Parathyroid adenoma (tissue), 2 donors: Measurements from ENCODE around the gene CYSTM1.
"Not testable (repeated sequence)": the region's sequence is repeated elsewhere in the genome, so short reads cannot be mapped to it uniquely, and the experiment has no call there.

Experiments used
- H2AFZ ChIP-seq: fragments of 300-600 bp; sonication (generic); one replicate; pipeline ENCODE4 v1.7.0; 2017; ENCODE audit warnings: antibody characterized with exemption, mild to moderate bottlenecking
- H3K27ac ChIP-seq: fragments of 300-600 bp; sonication (generic); one replicate; pipeline ENCODE4 v1.7.0; 2017
- H3K27me3 ChIP-seq: fragments of 300-600 bp; sonication (generic); one replicate; pipeline ENCODE4 v1.7.0; 2017; ENCODE audit warnings: low read length; ENCODE audit not compliant: control insufficient read depth, insufficient read depth
- H3K36me3 ChIP-seq: fragments of 300-600 bp; sonication (generic); one replicate; pipeline ENCODE4 v1.7.0; 2017; ENCODE audit warnings: low read length; ENCODE audit not compliant: control insufficient read depth, insufficient read depth
- H3K4me1 ChIP-seq: fragments of 300-600 bp; sonication (generic); one replicate; pipeline ENCODE4 v1.7.0; 2017; ENCODE audit warnings: control low read depth
- H3K4me2 ChIP-seq: fragments of 300-600 bp; sonication (generic); one replicate; pipeline ENCODE4 v1.7.0; 2017; ENCODE audit warnings: low read length
- H3K4me3 ChIP-seq: fragments of 300-600 bp; sonication (generic); one replicate; pipeline ENCODE4 v1.7.0; 2017; ENCODE audit warnings: low read depth, low read length
- H3K79me2 ChIP-seq: fragments of 300-600 bp; sonication (generic); one replicate; pipeline ENCODE4 v1.7.0; 2017; ENCODE audit warnings: control low read depth
- H3K9ac ChIP-seq: fragments of 300-600 bp; sonication (generic); one replicate; pipeline ENCODE4 v1.7.0; 2017; ENCODE audit warnings: mild to moderate bottlenecking
- H3K9me3 ChIP-seq: fragments of 300-600 bp; sonication (generic); one replicate; pipeline ENCODE4 v1.7.0; 2017; ENCODE audit warnings: low read length; ENCODE audit not compliant: control insufficient read depth
- CTCF ChIP-seq: fragments of 300-600 bp; sonication (generic); IDR thresholded peaks from one replicate; pipeline ENCODE4 v1.7.0; 2017; ENCODE audit warnings: antibody characterized with exemption, mild to moderate bottlenecking
- donor health status: primary hyperparathyroidism.

The CYSTM1 gene

GRCh38 chr5:140152022-140152999 lies 22.7 kb upstream of the CYSTM1 start:
- H2AFZ ChIP-seq = peak overlapping the region; percentile 47
- H3K27me3 ChIP-seq = no peaks in the 10 kb centered on the region
- H3K27ac ChIP-seq = peak overlapping the region; percentile 34

GRCh38 chr5:140153255-140153654 lies 21.7 kb upstream of the CYSTM1 start:
- TF ChIP-seq CTCF = no peak
- Histone ChIP-seq H2AFZ (peak overlapping the region; percentile 47), H3K9me3 (no peaks in the 10 kb centered on the region), H3K79me2 (peaks cover 24% of the 10 kb centered on the region), H3K4me2 (no peak overlapping the region), H3K4me3 (no peak overlapping the region), H3K27me3 (no peaks in the 10 kb centered on the region), H3K36me3 (no peaks in the 10 kb centered on the region), H3K27ac (no peak overlapping the region), H3K4me1 (peaks cover 24% of the 10 kb centered on the region), H3K9ac (no peak overlapping the region)

More at GRCh38 chr5:140152022-140152999, 22.7 kb upstream of the CYSTM1 start:
- no peaks in the 10 kb centered on the region for H3K36me3 ChIP-seq
- peak overlapping the region; percentile 3 for H3K4me3 ChIP-seq
- H3K79me2 ChIP-seq = peaks cover 24% of the 10 kb centered on the region
- H3K9me3 ChIP-seq = no peaks in the 10 kb centered on the region
- H3K4me1 ChIP-seq = peaks cover 24% of the 10 kb centered on the region
- no peak for TF ChIP-seq CTCF
- H3K9ac ChIP-seq = no peak overlapping the region
- H3K4me2 ChIP-seq = peak overlapping the region; percentile 51

- TF ChIP-seq CTCF = no peak
- Histone ChIP-seq H3K4me1 (peaks cover 22% of the 10 kb centered on the region), H2AFZ (no peak overlapping the region), H3K27ac (no peak overlapping the region), H3K36me3 (no peaks in the 10 kb centered on the region), H3K4me3 (no peak overlapping the region), H3K9me3 (no peaks in the 10 kb centered on the region), H3K27me3 (no peaks in the 10 kb centered on the region), H3K9ac (no peak overlapping the region), H3K4me2 (no peak overlapping the region), H3K79me2 (peaks cover 24% of the 10 kb centered on the region)
Observed at GRCh38 chr5:140153905-140154304, 21.1 kb upstream of the CYSTM1 start.

- not testable (repeated sequence) for H3K4me3 ChIP-seq, H2AFZ ChIP-seq, H3K9me3 ChIP-seq, H3K4me2 ChIP-seq, H3K9ac ChIP-seq, H3K36me3 ChIP-seq, H3K27ac ChIP-seq, H3K27me3 ChIP-seq
- H3K4me1 ChIP-seq = peaks cover 22% of the 10 kb centered on the region
- peaks cover 20% of the 10 kb centered on the region for H3K79me2 ChIP-seq
Observed at GRCh38 chr5:140154710-140155381, 20.1 kb upstream of the CYSTM1 start.

GRCh38 chr5:140157032-140157781 lies 17.8 kb upstream of the CYSTM1 start:
- H3K36me3 ChIP-seq = no peaks in the 10 kb centered on the region
- peak; percentile 97 for TF ChIP-seq CTCF
- H3K4me2 ChIP-seq = peak overlapping the region; percentile 69
- peak overlapping the region; percentile 81 for H2AFZ ChIP-seq
- H3K4me1 ChIP-seq = peaks cover 13% of the 10 kb centered on the region
- H3K27me3 ChIP-seq = no peaks in the 10 kb centered on the region
- H3K4me3 ChIP-seq = no peak overlapping the region
- no peak overlapping the region for H3K9ac ChIP-seq
- peak overlapping the region; percentile 27 for H3K27ac ChIP-seq
- H3K9me3 ChIP-seq = no peaks in the 10 kb centered on the region
- H3K79me2 ChIP-seq = peaks cover 3% of the 10 kb centered on the region
